Stimulated activated CD4-positive, alpha-beta T cell treated with anti-CD3 and anti-CD28 coated beads, Interleukin-12 subunit alpha, Interleukin-12 subunit beta, amount 100 ng/mL, for 48 hours (primary cell): Measurements from ENCODE around the gene NDC1.

ENCODE experiments used
- DNase-seq, 3 donors: peaks; one replicate each; pipeline ENCODE4 v3.0.0-alpha.2; 2020; ENCODE audit warnings: low read depth in 2 of 3, low spot score in 1 of 3

NDC1 gene

GRCh38 chr1:53733447-53733931 lies 104.6 kb downstream of the NDC1 start:
- DNase-seq: no peak

- no peak for DNase-seq
Measured at GRCh38 chr1:53732912-53733317, 105.2 kb downstream of the NDC1 start.

- no peak for DNase-seq
Measured at GRCh38 chr1:53732409-53732808, 105.7 kb downstream of the NDC1 start.

- DNase-seq: no peak
Measured at GRCh38 chr1:53731779-53732305, 106.3 kb downstream of the NDC1 start.

- DNase-seq: no peak
Measured at GRCh38 chr1:53731043-53731600, 107.0 kb downstream of the NDC1 start.

GRCh38 chr1:53730224-53730865 lies 107.8 kb downstream of the NDC1 start:
- DNase-seq: no peak

GRCh38 chr1:53729456-53730223 lies 108.5 kb downstream of the NDC1 start:
- no peak for DNase-seq

GRCh38 chr1:53728702-53729455 lies 109.2 kb downstream of the NDC1 start:
- no peak for DNase-seq

- DNase-seq: no peak
Measured at GRCh38 chr1:53728196-53728595, 109.9 kb downstream of the NDC1 start.

- DNase-seq: no peak
Measured at GRCh38 chr1:53727461-53728092, 110.5 kb downstream of the NDC1 start.

GRCh38 chr1:53726009-53726600 lies 112.0 kb downstream of the NDC1 start:
- no peak for DNase-seq

GRCh38 chr1:53725238-53725689 lies 112.8 kb downstream of the NDC1 start:
- DNase-seq: no peak

GRCh38 chr1:53722025-53722424 lies 116.1 kb downstream of the NDC1 start:
- no peak for DNase-seq

- DNase-seq: no peak
Measured at GRCh38 chr1:53721088-53721487, 117.0 kb downstream of the NDC1 start.

GRCh38 chr1:53719469-53719868 lies 118.6 kb downstream of the NDC1 start:
- DNase-seq: no peak

- DNase-seq: no peak
Measured at GRCh38 chr1:53718443-53718842, 119.7 kb downstream of the NDC1 start.

GRCh38 chr1:53717025-53717804 lies 120.9 kb downstream of the NDC1 start:
- no peak for DNase-seq

GRCh38 chr1:53716150-53716549 lies 121.9 kb downstream of the NDC1 start:
- no peak for DNase-seq

- DNase-seq: no peak
Measured at GRCh38 chr1:53715478-53715877, 122.6 kb downstream of the NDC1 start.
